GM19351 (cell line): ENCODE measurements around the gene FBXW10.
"Not testable (repeated sequence)": the region's sequence is repeated elsewhere in the genome, so short reads cannot be mapped to it uniquely, and the experiment has no call there.

ENCODE experiments used
- ATAC-seq: cut with Tn5 transposase; IDR thresholded peaks from one replicate; pipeline ENCODE4 v1.9.1; 2021; ENCODE audit warnings: mild to moderate bottlenecking, moderate library complexity; ENCODE audit not compliant: unreplicated experiment

Gene FBXW10

GRCh38 chr17:18821430-18821829 is 77.6 kb downstream of the FBXW10 start:
- ATAC-seq: not testable (repeated sequence)

GRCh38 chr17:18827613-18828012 is 83.8 kb downstream of the FBXW10 start:
- not testable (repeated sequence) for ATAC-seq
